ENCODE data around the gene OR10C1.

Gene OR10C1

GRCh38 chr6:29477923-29478450 lies 38.9 kb downstream of the OR10C1 start:
- DNase-seq (ENCODE audit: low read depth, low spot score): no peak

- no peak for DNase-seq (ENCODE audit: low read depth, low spot score)
Measured at GRCh38 chr6:29478740-29479139, 39.6 kb downstream of the OR10C1 start.

- DNase-seq (ENCODE audit: low read depth, low spot score): no peak
Measured at GRCh38 chr6:29479560-29479959, 40.5 kb downstream of the OR10C1 start.

GRCh38 chr6:29483186-29483585 lies 44.1 kb downstream of the OR10C1 start:
- DNase-seq (ENCODE audit: low read depth, low spot score): no peak

- no peak for DNase-seq (ENCODE audit: low read depth, low spot score)
Measured at GRCh38 chr6:29483735-29484134, 44.6 kb downstream of the OR10C1 start.

- peak; percentile 29 for DNase-seq (ENCODE audit: low read depth, low spot score)
Measured at GRCh38 chr6:29486577-29486976, 47.5 kb downstream of the OR10C1 start.

- no peak for DNase-seq (ENCODE audit: low read depth, low spot score)
Measured at GRCh38 chr6:29487131-29487530, 48.0 kb downstream of the OR10C1 start.

- DNase-seq (ENCODE audit: low read depth, low spot score): no peak
Measured at GRCh38 chr6:29487660-29488059, 48.6 kb downstream of the OR10C1 start, which contains the start of gene MAS1L. Gene MAS1L, minus strand, starts transcription at chr6:29487956. Its CDS starts 54 bp downstream, at chr6:29487902.

GRCh38 chr6:29488874-29489273 lies 49.8 kb downstream of the OR10C1 start:
- no peak for DNase-seq (ENCODE audit: low read depth, low spot score)

GRCh38 chr6:29489286-29489685 lies 50.2 kb downstream of the OR10C1 start:
- no peak for DNase-seq (ENCODE audit: low read depth, low spot score)

GRCh38 chr6:29490055-29490454 lies 50.9 kb downstream of the OR10C1 start:
- DNase-seq (ENCODE audit: low read depth, low spot score): no peak

- no peak for DNase-seq (ENCODE audit: low read depth, low spot score)
Measured at GRCh38 chr6:29490552-29490951, 51.4 kb downstream of the OR10C1 start.

Measured in brain pericyte (primary cell).